CD1c-positive myeloid dendritic cell (primary cell): ENCODE data around the gene GP2.
A peak's percentile ranks its signal among the peaks of the same experiment; 100 is the strongest.

Experiments
- DNase-seq: peaks from one replicate; pipeline ENCODE4 v3.0.0-alpha.2; 2016; ENCODE audit errors: extremely low spot score

Gene GP2

GRCh38 chr16:20306401-20306800 lies 20.9 kb downstream of the GP2 start:
- no peak for DNase-seq

DNA sequence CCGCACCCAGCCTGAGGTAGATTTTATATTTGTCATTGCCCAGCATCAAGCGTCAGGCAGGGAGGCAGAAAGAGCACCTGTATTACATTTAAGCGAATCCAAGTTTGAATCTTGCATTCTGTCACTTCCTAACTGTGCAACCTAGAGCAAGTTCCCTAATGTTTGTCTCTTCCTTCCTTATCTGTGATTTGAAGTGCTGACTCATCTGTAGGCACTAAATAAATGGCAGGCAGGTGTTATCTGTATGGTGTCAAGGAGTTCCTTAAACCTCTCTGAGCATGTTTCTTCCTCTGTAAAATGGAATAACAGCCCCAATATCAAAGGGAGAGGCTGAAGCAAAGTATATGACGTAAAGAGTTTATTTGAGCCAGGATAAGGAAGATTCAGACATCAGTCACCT lies 24.3 kb downstream of the GP2 start:
- no peak for DNase-seq

- DNase-seq, result no peak
These were observed 24.9 kb downstream of the GP2 start for GRCh38 chr16:20302389-20302788.

DNA sequence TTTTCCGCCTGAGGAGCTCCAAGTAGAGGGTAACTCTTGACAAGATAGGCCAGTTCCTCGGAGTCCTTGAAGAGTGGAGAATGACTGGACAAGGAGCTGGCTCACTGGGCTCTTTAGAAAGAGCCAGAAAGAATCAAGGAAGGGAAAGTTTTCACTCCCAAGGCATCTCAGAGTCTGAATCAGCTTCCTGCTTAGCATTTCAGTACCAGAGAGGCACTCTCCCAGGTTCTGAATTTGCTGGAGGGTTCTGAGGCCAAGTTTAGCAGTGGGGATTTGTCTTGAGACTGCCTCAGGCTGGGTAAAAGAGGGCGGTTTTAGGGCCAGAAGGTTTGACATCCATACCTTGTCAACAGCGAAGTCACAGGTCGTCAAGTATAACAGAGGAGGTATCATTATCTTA lies 25.5 kb downstream of the GP2 start:
- no peak for DNase-seq

GRCh38 chr16:20300312-20301097 lies 26.8 kb downstream of the GP2 start:
- peak; percentile 58 for DNase-seq

DNA sequence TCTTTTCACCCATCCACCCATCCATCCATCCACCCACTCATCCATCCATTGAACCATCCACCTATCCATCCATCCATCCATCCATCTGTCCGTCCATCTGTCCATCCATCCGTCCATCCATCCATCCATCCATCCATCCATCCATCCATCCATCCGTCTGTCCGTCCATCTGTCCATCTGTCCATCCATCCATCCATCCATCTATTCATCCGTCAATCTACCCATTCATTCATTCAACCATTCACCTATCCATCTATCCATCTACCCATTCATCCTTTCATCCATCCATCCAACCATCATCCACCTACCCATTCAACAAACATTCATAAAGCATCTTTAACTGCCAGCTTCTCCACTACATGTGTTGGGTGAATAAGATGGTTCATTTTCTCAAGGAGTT lies 28.9 kb downstream of the GP2 start:
- DNase-seq, result no peak

- DNase-seq, result no peak
These were observed 35.8 kb downstream of the GP2 start for GRCh38 chr16:20291208-20292206.

DNA sequence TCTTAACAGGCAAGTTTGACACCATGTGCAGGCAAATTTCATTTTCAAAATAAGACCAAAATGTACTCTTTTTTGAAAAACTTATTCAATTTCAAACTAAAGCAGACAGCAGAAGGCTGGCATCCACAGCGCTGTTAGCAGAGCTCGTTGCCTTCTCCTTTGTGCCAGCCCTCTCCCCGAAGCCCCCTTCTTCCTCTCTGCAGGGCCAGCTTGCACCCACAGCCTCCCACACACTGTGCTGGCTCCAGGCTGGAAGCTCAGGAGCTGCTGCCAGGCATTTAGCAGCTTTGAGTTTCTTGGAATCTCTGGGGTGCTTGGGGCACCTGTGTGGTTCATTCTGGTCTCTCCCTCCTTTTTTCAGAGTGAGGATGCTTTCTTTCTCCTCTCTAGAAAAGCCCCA lies 37.7 kb downstream of the GP2 start:
- no peak for DNase-seq

- DNase-seq, result no peak
These were observed 41.3 kb downstream of the GP2 start for GRCh38 chr16:20285993-20286499.

DNA sequence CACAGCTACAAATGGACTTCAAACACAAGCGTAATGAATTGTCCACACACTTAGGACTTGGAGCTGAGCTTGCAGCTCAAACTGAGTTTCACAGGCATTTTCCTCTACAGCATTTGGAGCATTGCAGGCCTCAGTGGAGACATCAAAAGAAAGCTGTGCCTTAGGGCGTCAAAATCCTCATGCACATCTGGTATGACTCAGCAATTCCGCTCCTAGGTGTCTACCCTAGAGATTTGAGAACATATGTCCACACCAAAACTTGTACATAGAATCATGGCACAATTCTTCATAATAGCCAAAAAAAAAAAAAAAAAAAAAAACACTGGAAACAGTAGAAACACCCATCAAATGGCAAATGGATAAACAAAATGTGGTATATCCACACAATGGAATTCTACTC lies 47.1 kb downstream of the GP2 start:
- DNase-seq, result no peak

DNA sequence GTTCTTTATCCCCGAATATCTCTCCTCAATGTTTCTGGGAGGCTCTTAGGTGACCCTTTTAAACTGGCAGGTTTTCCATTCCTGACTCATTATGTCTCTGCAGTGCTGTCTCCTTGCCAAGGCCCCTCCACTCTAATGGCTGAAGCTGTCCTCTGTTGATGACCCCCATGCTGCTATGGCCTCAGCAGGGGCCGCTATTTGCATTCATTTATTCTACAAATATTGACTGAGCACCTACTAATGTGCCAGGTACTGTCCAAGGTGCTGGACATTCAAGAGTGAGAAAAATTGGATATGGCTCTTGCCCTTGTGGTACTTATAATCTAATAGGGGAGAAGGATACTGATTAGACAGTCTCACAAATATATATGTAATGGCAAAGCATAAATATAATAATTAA lies 55.4 kb downstream of the GP2 start:
- DNase-seq, result no peak

GRCh38 chr16:20268409-20268808 lies 58.9 kb downstream of the GP2 start:
- DNase-seq, result no peak

GRCh38 chr16:20265019-20265418 lies 62.3 kb downstream of the GP2 start:
- no peak for DNase-seq

GRCh38 chr16:20263138-20263855 lies 64.0 kb downstream of the GP2 start:
- DNase-seq, result no peak

DNA sequence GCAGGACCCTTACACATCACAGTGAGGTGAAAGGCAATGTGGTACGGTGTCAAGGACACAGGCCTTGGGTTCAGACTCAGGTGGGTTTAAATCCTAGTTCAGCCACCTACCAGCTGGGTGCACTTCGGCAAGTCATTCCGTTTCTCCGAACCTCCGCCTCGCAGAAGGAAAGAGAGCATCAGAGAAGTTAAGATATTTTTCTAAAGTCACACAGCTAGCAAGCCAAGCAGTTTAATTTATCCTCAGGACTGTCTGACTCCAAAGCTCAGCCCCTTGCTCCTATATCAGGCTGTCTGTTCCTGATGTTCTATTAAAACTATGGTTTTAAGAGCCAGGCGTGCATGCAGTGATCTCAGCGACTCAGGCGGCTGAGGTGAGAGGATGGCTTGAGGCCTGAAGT lies 65.1 kb downstream of the GP2 start:
- DNase-seq, result no peak

- no peak for DNase-seq
These were observed 66.9 kb downstream of the GP2 start for GRCh38 chr16:20260215-20261009.
